T-helper 2 cell (primary cell): Measurements from ENCODE around the gene ZNHIT6.

Experiments used
- DNase-seq, 5 experiments: peaks; one replicate each; pipeline versions ENCODE4 v3.0.0 to v3.0.0-alpha.2; 2012 to 2022

ZNHIT6 gene

DNA sequence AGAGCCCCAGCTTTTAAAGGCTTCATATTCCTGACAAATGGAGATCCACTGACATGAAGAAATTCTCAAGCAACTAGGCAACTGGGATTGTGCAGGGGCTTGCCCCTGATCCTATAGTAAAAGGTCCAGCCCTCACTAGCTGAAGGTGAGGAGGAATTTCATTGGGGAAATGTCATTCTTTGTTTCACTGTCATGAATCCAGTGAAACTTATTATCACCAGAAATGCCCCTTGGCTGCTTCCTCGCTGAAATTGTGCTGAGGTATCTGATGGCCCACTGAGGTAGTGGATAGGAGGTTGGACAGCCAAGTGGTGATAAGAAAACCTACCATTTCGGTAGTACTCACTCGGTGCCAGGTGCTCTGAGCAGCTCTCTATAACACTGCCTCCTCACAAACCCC, 91.5 kb downstream of the ZNHIT6 start:
- DNase-seq: no peak

DNA sequence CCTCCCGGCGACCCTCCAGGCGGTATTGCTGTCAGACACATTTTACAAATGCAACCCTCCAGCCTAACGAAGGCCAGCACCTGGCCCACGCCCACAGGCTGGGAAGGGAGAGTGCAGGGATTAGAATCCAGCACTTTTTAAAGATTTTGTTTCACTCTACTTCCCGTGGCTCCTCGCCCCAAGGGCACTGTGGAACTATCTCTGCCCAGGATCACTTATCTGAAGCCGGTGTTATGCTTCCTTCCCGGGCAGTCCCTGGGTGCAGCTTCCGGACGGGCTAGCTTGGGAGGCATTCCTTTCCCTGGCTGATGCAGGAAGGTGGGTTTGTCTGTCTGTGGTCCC, 91.9 kb downstream of the ZNHIT6 start:
- no peak for DNase-seq

DNA sequence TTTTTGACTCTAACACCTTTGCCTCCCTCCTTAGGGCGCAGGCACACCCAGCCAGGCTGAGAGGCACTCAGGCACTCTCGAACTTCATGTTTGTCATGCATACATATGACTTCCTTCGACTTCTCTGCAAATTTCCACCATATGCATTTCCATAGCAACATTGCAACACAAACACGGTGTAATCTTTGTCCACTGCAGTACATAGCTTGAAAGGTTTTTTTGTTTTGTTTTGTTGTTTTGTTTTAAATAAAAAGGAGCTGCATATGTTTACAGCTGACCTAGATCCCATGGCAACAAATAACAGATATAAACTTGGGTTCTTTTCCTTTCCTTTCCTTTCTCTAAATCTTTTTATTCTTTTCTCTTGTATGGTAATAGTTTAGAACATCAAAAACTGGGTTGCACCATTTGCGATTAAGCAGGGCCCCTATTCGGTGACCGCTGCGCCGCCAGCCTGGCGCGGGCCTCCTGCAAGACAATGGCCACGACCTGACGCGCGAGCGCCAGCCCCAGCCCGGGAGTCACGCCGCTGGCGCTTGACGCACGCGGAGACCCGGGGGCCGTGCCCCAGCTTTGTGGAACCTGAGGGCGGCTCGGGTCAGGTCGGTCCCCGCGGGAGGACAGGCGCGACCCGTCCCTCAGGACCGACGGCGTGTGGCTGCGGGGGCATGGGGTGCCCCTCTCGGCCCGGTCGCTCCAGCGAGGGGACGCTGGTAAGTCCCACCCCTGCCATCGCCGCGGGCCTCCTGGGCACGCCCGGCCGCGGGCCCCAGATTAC, 92.5 kb downstream of the ZNHIT6 start:
- DNase-seq: no peak

DNA sequence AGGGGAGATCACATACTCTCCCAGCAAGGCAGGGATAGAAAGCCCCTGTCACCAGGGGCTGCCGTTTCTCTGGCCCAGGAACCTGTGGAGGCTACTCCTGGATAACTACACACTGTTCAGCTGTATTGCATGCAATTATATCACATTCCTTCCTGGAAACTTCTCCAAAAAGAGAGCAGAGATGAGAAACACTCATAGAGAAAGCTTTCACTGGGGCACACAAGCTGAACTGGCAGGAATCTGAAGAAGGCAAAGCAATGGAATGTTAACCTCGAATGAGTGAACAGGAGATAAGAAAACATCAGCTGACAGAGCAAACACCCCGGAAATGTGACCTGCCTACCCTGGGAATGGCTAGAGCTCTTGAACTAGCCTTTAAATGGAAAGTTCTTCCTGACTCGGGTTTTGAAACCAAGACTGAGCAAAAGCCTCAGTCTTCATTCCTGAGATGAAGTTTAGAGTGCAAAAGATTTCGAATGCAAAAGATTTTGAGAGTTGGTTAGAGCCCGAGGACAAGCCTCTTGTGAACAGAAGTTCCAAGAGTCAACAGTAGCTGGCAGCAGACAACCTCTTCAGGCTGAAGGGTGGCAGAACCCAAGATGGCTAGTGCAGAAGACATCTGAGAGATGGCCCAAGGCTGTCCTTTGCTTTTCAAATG, 95.4 kb downstream of the ZNHIT6 start:
- no peak for DNase-seq

DNA sequence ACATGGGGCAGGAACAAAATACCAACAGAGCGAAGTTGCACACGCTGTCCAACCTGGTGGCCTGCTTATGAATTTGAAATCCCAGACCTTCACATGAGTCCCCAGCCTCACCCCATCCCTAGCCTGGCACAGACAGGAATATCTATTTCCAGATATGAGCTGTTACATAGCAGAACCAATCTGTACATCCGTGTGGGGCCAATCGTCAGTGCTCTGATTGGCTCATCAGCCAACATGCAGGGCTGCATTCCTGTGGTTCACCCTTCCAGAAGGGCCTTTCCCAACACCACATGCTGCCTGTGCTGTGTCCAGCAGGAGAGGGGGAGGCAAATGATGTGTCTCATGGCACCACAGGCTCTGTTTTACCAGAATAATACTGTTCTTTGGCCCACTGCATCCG, 96.4 kb downstream of the ZNHIT6 start:
- DNase-seq: no peak

DNA sequence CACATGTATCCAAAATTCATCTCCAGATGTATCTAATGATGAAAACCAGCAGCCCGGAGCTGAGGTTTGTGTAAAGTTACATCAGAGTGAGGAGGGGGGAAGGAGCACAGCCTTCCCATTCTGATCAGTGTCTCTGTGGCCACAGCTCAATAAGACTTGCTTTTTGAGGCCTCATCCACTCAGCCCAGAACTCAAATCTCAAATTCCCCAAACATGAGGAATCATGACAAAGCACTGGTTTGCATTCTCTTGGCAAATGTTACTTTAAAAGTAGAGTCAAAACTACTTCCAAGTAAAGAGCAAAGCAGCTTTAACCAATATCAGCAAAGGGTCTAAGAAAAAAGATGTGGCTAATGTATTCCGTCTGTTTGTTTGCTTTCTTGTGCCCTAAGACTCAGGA, 96.8 kb downstream of the ZNHIT6 start:
- DNase-seq: no peak

DNA sequence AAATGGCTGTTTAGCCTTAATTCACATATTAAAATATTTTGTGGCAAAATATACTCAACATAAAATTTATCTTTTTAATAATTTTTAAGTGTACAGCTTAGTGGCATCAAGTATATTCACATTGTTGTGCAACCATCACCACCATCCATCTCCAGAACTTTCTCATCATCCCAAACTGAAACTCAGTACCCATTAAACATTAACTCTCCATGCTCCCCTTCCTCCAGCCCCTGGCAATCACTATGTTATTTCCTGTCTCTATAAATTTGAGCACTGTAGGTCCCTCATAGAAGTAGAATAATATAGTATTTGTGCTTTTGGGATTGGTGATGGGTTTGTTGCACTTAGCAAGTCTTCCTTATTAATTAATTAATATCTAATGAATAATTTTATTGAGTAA, 98.3 kb downstream of the ZNHIT6 start:
- no peak for DNase-seq

DNA sequence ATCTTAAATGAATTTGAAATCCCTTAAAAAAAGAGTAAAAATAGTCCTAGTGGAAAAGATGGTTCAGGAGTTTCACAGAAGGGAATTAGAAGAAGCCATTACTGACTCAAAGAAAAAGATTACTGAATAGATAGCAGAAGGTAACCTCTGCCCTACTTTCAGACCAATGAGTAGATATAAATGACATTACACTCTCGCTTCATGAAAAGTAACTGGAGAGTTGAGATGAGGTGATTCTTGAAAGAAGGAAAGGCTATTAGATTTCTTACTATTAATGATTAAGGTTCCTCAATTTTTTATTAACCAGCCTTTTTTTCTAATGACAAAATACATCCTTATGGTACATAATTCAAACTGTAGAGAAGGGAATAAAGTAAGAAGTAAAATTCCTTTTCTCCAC, 99.4 kb downstream of the ZNHIT6 start:
- DNase-seq: no peak

DNA sequence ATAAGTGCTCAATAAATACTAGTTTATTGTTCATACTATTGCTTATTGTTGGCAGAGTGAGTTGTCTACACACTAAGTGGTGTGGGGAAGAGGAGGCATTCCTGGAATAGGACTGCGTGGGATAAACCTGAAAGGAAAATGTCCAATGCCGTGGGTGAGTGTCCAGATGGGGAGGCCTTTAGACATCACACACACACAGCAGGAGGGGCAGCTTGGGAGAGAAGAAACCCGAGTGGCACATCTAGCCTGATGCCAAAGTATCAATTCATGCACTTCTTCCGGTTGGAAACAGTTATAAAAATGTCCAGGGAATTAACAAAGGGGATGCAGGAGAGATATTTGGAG, 100.3 kb downstream of the ZNHIT6 start:
- no peak for DNase-seq

DNA sequence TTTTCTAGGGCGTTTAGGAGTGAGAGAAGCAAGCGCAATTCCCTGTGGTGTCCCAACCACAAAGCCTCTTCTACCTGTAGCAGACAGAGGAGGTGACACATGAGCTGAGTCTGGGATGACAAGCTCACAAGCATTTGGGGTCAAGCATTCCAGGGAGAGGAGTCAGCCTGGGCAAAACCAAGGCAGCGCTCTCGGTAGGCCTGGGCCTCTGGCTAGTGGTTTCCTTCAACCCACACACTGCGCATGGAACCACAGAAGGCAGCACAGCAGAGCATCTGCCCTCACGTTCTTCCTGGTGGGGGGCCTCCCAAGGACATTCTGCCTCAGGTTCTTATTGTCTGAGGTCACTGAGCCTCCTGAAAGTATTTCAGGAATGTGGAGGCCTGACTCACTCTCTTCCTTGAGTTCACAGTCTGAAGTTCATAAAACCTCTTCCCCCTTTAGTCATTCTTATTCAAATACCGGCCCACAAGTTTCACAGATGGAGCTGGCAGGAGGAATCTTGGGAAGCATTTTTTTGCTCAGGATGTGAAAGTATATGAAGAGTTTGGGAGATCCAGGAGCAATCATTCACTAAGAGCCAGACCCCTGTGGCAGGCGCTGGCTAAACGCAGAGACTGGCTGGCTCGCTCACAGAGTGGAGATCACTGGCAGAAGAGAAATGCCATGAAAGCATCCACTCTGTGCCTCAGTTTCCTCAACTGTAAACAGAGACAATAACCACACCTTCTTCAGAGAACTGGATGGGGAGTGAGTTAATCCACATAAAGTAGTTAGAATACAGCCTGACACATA, 100.9 kb downstream of the ZNHIT6 start:
- no peak for DNase-seq

DNA sequence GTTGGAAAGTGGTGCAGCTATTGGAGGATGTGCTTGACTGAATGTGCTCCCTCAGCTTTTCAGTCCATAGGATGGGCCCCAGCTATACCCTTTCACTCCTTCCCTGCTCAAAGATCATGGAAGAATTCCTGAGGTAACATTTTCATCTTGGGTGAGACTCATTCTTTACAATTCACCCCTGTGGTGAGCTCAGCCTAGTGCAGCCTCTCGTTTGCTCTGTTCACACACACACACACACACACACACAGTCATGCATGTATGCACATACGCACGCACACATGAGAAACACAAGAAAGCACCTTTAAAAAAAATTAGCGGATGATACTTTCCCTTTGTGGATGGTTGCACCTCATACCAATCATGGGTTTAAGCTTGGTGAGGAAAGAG, 101.8 kb downstream of the ZNHIT6 start:
- no peak for DNase-seq

DNA sequence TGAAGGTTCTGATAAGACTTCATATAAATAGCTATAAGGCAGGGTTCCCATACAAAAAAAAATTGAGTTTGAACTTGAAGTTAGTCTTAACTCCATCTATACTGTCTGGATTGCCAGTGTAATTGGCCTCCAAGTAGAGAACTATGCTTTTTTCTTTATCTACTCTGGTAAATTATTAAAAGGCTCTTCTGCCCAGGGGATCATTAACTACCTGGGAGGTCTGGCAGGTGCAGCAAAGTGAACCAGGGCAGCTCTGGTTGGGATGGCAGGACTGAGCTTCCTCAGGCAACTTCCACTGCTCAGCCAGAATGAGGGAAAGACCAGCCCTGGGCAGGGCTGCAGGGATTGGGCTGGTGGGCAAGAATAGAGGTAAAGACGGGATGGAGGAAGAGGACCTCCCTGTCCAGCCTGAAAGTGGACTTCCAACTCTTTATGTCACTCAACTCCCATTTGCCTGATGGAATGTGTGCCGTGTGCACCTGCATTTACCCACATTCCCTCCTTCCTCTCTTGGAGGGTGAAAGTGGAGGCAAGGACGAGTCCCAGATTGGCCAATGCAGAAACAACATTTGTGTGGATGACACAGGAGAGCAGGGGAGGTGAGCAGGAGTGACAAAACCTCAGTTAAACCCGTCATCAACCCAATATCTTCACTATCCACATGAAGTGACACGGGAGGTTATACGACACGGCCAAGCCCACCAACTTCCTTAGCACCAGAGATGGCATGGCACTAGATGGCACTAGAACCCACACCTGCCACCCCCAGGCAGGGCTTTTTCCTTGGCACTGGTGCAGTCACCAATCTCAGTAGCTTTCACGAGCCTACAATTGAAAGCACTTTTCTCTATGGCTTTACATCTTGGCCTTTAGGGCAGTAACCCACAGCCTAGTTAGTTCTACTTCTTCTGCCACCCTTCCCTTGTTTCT, 102.5 kb downstream of the ZNHIT6 start:
- DNase-seq: no peak

DNA sequence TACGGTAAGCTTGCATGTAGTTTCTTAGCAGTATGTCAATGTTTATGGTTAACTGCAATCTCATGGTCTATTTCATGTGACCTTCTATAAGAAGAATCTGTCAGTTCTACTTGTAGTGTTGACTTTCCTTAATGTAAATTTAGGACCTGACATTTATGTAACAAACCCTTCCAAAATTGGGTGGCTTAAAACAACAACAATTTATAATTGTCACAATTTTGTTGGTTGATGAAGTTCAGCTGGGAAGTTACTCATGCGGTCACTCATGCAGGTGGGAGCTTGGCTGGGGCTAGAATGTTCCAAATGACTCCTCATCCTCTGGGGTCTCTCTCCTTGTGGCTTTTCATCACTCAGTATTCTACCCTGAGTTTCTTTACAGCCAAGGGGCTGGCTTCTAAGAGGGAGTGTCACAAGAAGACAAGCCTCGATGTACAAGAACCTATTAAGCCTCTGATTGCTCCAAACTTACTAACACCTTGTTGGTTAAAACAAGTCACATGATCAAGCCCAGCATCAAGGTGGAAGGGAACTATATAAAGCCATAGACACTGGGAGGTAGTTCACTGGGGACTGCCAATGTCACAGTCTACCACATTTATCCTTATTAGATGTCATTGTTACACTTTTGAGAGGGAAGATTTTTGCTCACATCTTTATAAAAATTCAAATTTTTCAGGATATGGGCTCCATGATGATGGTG, 103.8 kb downstream of the ZNHIT6 start:
- DNase-seq: no peak

DNA sequence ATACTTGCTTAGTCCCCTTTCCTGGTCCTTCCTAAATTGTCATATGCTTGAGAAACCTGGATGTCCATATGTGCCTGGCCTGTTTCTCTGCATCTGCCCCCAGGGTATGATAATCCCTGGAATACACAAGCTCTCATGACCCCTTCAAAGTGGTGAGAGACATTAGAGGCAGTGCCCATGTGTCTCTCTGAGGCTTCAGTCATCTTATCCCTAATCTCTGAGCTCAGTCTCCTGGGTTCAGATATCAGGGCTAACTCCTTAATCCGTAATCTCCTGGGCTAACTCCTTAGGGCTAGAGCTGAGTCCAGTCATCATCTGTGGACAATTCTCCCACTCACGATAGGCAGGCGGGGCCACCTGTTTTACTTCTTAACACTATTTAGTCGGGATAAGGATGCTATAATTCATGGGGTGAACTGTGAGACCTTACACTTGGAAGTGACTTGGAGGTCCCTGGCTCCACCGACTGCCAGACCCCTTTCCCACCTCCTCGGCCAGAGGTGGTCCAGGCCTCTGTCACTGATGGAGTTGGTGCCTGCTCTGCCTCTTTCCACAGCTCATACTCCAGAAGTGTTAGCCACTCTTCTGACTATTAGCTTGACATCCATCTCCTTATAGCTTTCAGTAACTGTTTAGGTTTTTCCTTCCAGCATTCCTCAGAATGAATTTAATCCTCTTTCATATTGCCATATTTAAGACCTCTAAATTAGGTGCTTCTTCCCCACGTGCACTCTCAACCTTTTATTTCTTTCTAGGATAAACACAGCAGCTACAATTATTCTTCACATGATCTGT, 105.0 kb downstream of the ZNHIT6 start:
- no peak for DNase-seq

DNA sequence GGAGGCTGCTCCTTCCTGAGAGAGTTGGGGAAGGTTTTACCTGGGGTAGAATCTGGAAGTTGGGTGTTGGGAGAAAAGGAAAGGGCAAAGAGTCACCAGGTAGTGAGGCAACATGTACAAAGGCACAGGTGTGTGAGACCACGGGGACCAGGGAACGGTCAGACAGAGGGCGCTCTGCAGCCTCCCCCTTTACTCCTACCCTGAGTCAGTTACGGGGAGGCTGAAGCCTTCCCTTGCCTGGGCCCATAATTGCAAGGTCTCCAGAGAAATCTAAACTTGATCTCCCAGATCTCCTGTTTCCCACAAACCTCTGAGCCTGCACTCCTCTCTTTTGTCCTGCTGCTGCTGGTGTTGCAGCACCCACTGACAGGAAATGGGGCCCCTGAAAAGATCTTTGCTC, 105.7 kb downstream of the ZNHIT6 start:
- no peak for DNase-seq

DNA sequence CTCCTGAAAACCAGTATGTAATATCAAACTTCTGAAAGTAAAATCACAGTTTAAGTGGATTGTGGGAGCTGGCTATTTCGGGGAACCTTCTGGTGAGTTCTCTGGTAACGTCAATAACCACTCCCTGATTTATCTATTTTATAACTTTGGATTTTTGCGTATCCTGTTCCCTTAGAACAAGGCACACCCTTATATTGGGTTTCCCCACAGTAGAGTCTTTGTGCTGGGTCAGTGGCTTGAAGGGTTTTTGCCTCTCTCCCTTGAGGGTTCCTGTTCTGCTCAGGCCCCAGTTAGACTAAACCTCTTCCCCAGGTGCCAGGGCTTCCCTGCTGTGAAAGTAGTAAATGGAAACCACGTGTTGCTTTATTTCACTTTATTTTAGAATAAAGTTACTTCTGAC, 106.3 kb downstream of the ZNHIT6 start:
- DNase-seq: no peak

DNA sequence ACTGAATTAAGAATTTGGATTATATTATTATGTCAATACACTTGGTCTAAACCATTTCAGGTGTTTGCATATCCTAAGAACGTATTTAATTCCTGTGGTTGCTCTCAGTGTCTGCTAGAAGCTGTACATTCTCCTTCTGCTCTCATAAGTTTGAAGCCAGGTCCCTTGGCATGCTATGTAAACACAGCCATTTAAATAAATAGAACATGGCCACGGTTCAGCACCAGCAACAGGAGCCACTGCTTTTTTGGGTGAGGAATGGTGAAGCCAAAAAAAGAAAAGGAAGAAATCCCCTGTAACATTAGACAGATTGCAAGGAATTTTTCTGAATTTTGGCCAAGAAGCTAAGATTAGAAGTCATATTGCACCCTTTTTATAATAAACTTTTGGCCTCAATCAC, 108.6 kb downstream of the ZNHIT6 start:
- DNase-seq: no peak
